Heart right ventricle (tissue), 16 donors: ENCODE data around the gene BTBD2. TPM values are rescaled to one million over a fixed set of nuclear protein-coding genes. Genes with fewer than 3 reads are reported as not detected.
A peak's percentile ranks its signal among the peaks of the same experiment; 100 is the strongest.
"Not testable (repeated sequence)": the region's sequence is repeated elsewhere in the genome, so short reads cannot be mapped to it uniquely, and the experiment has no call there.

Source experiments
- ATAC-seq, 8 donors: fragments of 200-7000 bp; cut with Tn5 transposase; one replicate each; pipeline ENCODE4 v1.9.1; 2020; ENCODE audit warnings: mild to moderate bottlenecking in 8 of 8, moderate library complexity in 8 of 8, moderate number of reproducible peaks in 1 of 8
- DNase-seq, 2 donors: peaks; one replicate each; pipeline ENCODE4 v3.0.0-alpha.2; 2020
- H3K27ac ChIP-seq, 10 donors: fragments of 200-600 bp; sonication (generic) in 2 of 10; one replicate each; pipeline versions ENCODE4 v1.5.0 to v1.8.0; 2020 to 2022; ENCODE audit warnings: mild to moderate bottlenecking in 3 of 10
- H3K27me3 ChIP-seq, 7 donors: fragments of 200-600 bp; one replicate each; pipeline ENCODE4 v1.8.0; 2021 to 2022; ENCODE audit warnings: mild to moderate bottlenecking in 2 of 7
- H3K36me3 ChIP-seq, 9 donors: fragments of 200-600 bp; sonication (generic) in 1 of 9; one replicate each; pipeline versions ENCODE4 v1.5.0 to v1.8.0; 2020 to 2022; ENCODE audit warnings: mild to moderate bottlenecking in 2 of 9
- H3K4me1 ChIP-seq, 9 donors: fragments of 200-600 bp; sonication (generic) in 1 of 9; one replicate each; pipeline versions ENCODE4 v1.5.0 to v1.8.0; 2020 to 2022; ENCODE audit warnings: mild to moderate bottlenecking in 4 of 9
- H3K4me3 ChIP-seq, 10 donors: fragments of 200-600 bp; sonication (generic) in 2 of 10; one replicate each; pipeline versions ENCODE4 v1.5.0 to v1.8.0; 2020 to 2022; ENCODE audit warnings: mild to moderate bottlenecking in 7 of 10, moderate library complexity in 2 of 10
- H3K9me3 ChIP-seq, 11 donors: fragments of 200-600 bp in 10 of 11; sonication (generic) in 2 of 11; one replicate each; pipeline versions ENCODE4 v1.5.0 to v1.8.0; 2013 to 2022; ENCODE audit warnings: mild to moderate bottlenecking in 2 of 11, control low read depth in 1 of 11, moderate library complexity in 1 of 11
- CTCF ChIP-seq, 9 donors: fragments of 200-600 bp; sonication (generic) in 2 of 9; IDR thresholded peaks; one replicate each; pipeline versions ENCODE4 v1.5.0 to v1.8.0; 2021 to 2022; ENCODE audit warnings: antibody characterized with exemption in 9 of 9, mild to moderate bottlenecking in 5 of 9, moderate library complexity in 1 of 9
- WGBS, 2 donors: extraction: QIAGEN DNeasy Blood & Tissue Kit; methylation state at CpG; one replicate each; pipeline ENCODE4 v1.1.7; 2013; ENCODE audit warnings: inconsistent platforms in 1 of 2; 5-methylcytosine and 5-hydroxymethylcytosine counted together
- intact Hi-C, 10 donors: fragments of 100-400 bp; cut with DNase I; formaldehyde crosslinking; loops; one replicate each; pipeline versions ENCODE4 v1.11.1 to v1.14.2; 2022
- polyA plus RNA-seq, 2 donors: library from polyadenylated mRNA; stranded (reverse); fragments of 200-250 nt; gene quantifications; one replicate each; pipeline ENCODE4 v1.2.3, GENCODE V29; 2013
- total RNA-seq, 10 donors: library from RNA; stranded (reverse); fragmentation: NEBNext Ultra II Directional in 3 of 10; extraction: Animal tissue kit (Norgen Biotek cat#: 25700) in 3 of 10; gene quantifications; one replicate each; pipeline versions ENCODE4 v1.2.1 to v1.2.4, GENCODE V29; 2021 to 2023
- donor health status: Arrhythmogenic right ventricular cardiomyopathy.
- donor health status: ischemic (EF 13 %, LVEDD 7.1; RV severe dilation, severe dysfunction).
- donor health status: healthy with polysubstance abuse.
- donor health status: DM: no; HTN: yes; CAD: no.
- donor health status: DM: no; HTN: no; CAD: no.
- donor health status: ischemic (EF 25% LVEDD 6.9; RV normal size, moderate dysfunction).
- donor health status: ischemic (EF 25% LVEDD 5.7; RV mildly dilated, moderate dysfunction).
- donor health status: healthy.
- donor health status: DM: yes; HTN: yes; CAD: no.
- donor health status: Ischemic cardiomyopathy.
- donor health status: ischemic (EF 35%, LVEDD 5.7; RV mildly dilated, moderate dysfunction).
- donor health status: nonischemic (EF 11% LVEDD 7.7; RV severe dilation, severe dysfunction).
- donor health status: DM: yes; HTN: yes; CAD: no.
- donor health status: PGD.
- donor health status: ischemic (EF 29% LVEDD 5.4; RV normal size, mild dysfunction).
- donor health status: nonischemic (EF 23%, LVEDD 6.1; RV moderate dilation, normal function).

BTBD2 gene
- total and polyA plus RNA-seq, 12 donors, result 42.8 to 70.4 (median 55.8) TPM

- H3K4me1 ChIP-seq, result peaks cover 26 to 45% (median 37%) of the 10 kb centered on the region in 9 donors
- H3K36me3 ChIP-seq, result peaks cover 0 to 52% (median 34%) of the 10 kb centered on the region in 9 donors
- peaks cover 0 to 17% (median 9%) of the 10 kb centered on the region in 11 donors for H3K9me3 ChIP-seq
- intact Hi-C loops, result no loop called here
- H3K27me3 ChIP-seq, result no peaks in the 10 kb centered on the region
- 75 to 77% methylated on average over 24 of the region's 24 CpGs for WGBS, 2 donors
- no peak for TF ChIP-seq CTCF (IDR thresholded peaks at IDR 0.05)
- DNase-seq (no peak), ATAC-seq (no peak)
- no peak overlapping the region for H3K4me3 ChIP-seq
- H3K27ac ChIP-seq, result peak overlapping the region in 1 of 10 donors; percentile 89
Observed at GRCh38 chr19:2037651-2038255, 22.2 kb upstream of the BTBD2 start.

DNA sequence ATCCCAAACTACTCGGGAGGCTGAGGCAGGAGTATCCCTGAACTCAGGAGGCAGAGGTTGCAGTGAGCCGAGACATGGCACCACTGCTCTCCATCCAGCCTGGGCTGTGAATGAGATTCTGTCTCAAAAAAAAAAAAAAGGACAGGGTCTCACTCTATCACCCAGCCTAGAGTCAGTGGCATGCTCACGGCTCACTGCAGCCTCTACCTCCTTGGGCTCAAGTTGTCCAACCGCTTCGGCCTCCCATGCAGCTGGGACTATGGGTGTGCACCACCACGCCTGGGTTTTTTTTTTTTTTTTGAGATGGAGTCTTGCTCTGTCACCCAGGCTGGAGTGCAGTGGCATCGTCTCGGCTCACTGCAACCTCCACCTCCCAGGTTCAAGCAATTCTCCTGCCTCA, 20.9 kb upstream of the BTBD2 start:
- TF ChIP-seq CTCF (IDR thresholded peaks at IDR 0.05), result no peak
- Histone ChIP-seq H3K9me3 (peaks cover 0 to 17% (median 9%) of the 10 kb centered on the region in 11 donors), H3K4me3 (no peak overlapping the region), H3K27ac (no peak overlapping the region), H3K36me3 (peaks cover 0 to 40% (median 30%) of the 10 kb centered on the region in 9 donors), H3K27me3 (no peaks in the 10 kb centered on the region), H3K4me1 (peaks cover 29 to 45% (median 38%) of the 10 kb centered on the region in 9 donors)
- intact Hi-C loops, result no loop called here
- ATAC-seq (no peak), DNase-seq (no peak)
- 95 to 97% methylated on average over 8 of the region's 8 CpGs for WGBS, 2 donors

DNA sequence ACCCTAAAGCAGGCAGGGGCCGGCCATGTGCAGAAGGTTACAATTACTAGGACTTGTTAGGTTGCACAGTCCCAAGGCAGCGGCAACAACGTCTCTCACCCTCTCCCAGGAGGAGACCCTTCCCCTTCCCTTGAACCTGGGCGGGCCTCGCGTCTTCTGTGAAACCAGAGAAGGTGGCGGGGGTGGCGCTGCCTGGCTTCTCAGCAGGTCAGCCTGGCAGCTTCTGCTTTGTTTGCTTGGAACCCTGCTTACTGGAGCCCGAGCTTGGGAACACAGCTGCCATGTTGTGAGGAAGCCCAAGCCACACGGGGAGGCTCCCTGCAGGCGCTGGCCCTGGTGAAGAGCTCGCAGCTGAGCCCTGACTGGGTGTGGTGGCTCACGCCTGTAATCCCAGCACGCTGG, 20.1 kb upstream of the BTBD2 start:
- ATAC-seq, result no peak
- Histone ChIP-seq H3K27ac (no peak overlapping the region), H3K36me3 (peaks cover 0 to 32% (median 23%) of the 10 kb centered on the region in 9 donors), H3K4me1 (peaks cover 22 to 43% (median 31%) of the 10 kb centered on the region in 9 donors), H3K4me3 (no peak overlapping the region), H3K9me3 (peaks cover 0 to 17% (median 9%) of the 10 kb centered on the region in 11 donors), H3K27me3 (no peaks in the 10 kb centered on the region)
- DNase-seq, result no peak
- no peak for TF ChIP-seq CTCF (IDR thresholded peaks at IDR 0.05)
- intact Hi-C loops, result no loop called here
- WGBS, 2 donors, result 72 to 80% methylated on average over 14 of the region's 14 CpGs

GRCh38 chr19:2034729-2035589, 19.4 kb upstream of the BTBD2 start:
- Histone ChIP-seq H3K27ac (peak overlapping the region in 1 of 10 donors; percentile 40), H3K36me3 (peaks cover 0 to 26% (median 17%) of the 10 kb centered on the region in 9 donors), H3K9me3 (peaks cover 0 to 17% (median 9%) of the 10 kb centered on the region in 11 donors), H3K27me3 (no peaks in the 10 kb centered on the region), H3K4me3 (peak overlapping the region in 1 of 10 donors; percentile 18), H3K4me1 (peaks cover 16 to 36% (median 24%) of the 10 kb centered on the region in 9 donors)
- no peak for TF ChIP-seq CTCF (IDR thresholded peaks at IDR 0.05)
- DNase-seq (peak in 1 of 2 donors; percentile 49), ATAC-seq (peak in 1 of 8 donors; percentile 4)
- WGBS, 2 donors, result 45 to 46% methylated on average over 33 to 34 of the region's 34 CpGs
- intact Hi-C loops, result no loop called here

DNA sequence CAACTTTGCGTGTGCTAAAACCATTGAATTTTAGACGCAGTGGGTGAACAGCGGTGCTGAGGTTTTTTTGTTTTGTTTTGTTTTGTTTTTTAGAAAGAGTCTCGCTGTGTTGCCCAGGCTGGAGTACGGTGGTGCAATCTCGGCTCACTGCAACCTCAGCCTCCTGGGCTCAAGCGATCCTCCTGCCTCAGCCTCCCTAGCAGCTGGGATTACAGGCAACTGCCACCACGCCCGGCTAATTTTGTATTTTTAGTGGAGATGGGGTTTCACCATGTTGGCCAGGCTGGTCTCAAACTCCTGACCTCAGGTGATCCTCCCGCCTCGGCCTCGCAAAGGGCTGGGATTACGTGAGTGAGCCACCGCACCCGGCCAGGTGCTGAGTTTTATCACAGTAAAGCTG, 18.7 kb upstream of the BTBD2 start:
- intact Hi-C loops, ATAC-seq, DNase-seq, H3K27me3 ChIP-seq: not testable (repeated sequence)
- peaks cover 0 to 19% (median 11%) of the 10 kb centered on the region in 9 donors for H3K36me3 ChIP-seq
- 94% methylated on average over 15 of the region's 15 CpGs for WGBS, 2 donors
- H3K4me3 ChIP-seq, result peak overlapping the region in 1 of 10 donors; percentile 18
- peaks cover 12 to 36% (median 20%) of the 10 kb centered on the region in 9 donors for H3K4me1 ChIP-seq
- peak overlapping the region in 1 of 10 donors; percentile 40 for H3K27ac ChIP-seq
- H3K9me3 ChIP-seq, result peaks cover 0 to 17% (median 9%) of the 10 kb centered on the region in 11 donors
